GM18508 (cell line): ENCODE measurements around the gene MAP1LC3B.

Source experiments
- ATAC-seq: cut with Tn5 transposase; IDR thresholded peaks from one replicate; pipeline ENCODE4 v1.9.1; 2021; ENCODE audit warnings: moderate number of reproducible peaks; ENCODE audit not compliant: insufficient read depth, unreplicated experiment

Gene MAP1LC3B

DNA sequence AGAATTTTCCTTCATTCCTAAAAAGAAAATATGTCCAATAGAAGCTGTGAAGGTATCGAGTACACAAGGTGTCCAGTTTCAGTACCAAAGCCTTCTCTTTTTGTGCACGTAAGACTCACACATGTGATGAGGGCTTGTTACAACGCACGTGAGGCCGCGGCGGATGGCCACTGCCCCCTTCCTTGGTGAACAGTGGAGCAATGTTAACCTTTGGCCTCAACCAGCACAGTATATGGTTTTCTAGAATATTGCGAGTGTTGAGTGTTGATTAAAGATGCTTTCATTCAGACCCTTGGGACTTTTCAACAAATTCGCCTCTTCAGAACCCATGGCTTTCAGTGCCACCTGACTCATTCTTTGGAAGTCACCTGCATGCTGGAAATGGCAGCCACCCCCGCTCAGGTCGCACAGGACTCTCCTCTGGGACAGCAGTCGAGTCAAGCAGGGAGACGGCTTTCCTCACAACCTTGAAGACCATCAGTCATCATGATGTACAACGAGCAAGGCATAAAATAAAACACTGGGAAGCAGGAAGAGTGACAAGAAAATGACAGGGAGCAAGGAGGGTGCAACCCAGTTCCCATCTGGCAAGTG, 14.5 kb downstream of the MAP1LC3B start:
- no peak for ATAC-seq

DNA sequence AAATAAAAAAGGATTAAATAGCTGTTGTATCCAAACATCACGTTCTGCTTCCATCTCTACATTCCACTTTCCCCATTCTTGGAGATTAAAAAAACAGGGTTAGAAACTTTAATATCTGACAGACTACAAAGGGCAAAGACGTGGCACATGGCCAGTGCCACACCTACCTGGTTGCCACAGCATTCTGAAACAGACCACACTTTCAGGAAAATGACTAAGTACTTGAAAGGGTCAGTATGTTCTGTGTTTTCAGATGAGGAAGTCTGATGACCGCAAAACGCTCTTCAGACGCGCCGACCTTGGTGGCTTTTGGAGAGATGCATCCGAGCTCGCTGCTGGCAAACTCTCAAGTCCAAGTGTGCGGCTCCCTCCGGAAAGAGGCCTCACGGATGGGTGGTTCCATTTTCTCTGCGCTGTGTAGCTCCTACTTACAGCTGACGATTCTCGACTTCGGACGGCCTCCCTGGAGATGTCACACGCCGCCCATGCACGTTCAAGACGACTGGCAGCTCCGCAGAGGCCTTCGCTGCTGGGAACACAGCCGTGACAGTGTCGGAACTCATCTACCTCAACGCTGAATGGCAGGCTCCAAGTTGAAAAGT, 15.5 kb downstream of the MAP1LC3B start:
- no peak for ATAC-seq

DNA sequence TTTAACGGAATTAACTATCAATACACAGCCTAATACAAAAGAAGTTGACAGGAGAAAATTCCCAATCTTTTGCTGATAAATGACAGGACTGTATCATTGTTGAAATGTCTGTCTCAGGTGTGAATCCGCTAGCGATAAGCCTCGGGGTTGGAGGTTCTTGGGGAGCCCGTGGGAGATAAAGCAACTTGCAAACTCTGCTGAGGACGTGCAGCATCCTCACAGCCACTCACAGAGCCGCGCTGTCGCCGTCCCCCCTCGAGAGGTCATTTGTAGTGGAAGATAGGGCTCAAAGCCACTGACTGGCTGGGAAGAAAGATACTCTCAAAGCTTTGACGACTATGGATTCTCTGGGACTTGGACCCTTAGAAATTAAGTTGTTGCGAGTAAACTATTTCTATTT, 17.0 kb downstream of the MAP1LC3B start:
- no peak for ATAC-seq

DNA sequence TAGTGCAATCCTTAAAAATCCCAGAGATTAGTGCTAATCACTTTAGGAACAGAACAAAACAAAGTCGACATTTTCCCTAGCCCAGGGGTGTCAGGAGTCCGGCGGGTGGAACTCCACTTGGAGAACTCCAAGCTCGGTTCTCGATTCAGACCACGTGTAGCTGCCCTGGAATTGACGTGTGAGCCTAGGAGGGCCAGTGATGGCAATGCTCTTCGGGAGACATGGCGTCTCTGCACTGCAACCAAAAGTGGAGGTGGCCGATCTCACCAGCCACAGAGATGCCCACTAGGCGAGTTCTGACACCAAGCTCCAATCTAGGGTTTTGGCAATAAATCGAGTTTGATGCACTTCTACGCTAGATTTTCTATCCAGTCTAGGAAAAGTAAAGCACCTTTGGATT, 17.6 kb downstream of the MAP1LC3B start:
- ATAC-seq, result no peak

DNA sequence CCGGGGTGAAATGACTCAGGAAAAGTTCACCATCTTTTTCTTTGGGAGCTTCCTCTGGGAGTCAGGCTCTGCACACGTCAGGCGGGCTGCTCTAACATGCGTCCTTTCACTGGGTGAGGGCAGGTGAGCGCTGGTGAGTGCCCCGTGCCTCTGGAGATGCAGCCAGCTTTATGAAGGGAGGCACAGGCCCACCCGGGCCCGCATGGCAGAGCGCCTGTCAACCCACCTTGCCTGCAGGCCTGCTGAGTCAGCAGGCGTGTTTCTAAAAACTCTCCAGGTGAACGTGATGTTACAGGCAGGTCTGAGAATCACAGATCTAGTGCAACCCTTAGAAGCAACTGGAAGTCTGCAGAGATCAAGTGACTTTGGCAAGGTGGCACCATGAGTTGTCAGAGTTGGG, 18.4 kb downstream of the MAP1LC3B start:
- ATAC-seq, result no peak

DNA sequence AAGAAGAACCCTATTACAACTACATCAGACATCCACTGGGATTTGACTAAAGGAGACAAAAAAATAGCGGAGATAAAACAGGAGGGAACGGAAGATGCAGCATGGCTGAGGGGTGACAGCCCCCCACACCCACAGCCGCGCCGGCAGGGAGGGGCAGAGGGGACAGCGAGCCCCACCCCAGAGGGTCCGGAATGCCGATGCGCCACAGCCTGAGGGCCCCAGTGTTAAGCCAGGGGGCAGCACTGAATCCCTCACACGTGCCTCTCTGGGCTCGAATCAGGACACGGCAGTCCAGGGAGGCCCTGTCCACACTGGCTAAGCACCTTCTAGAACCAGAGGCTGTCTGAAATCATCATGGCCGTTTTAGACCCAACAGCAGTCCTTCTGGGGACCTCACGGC, 18.8 kb downstream of the MAP1LC3B start:
- ATAC-seq, result no peak

DNA sequence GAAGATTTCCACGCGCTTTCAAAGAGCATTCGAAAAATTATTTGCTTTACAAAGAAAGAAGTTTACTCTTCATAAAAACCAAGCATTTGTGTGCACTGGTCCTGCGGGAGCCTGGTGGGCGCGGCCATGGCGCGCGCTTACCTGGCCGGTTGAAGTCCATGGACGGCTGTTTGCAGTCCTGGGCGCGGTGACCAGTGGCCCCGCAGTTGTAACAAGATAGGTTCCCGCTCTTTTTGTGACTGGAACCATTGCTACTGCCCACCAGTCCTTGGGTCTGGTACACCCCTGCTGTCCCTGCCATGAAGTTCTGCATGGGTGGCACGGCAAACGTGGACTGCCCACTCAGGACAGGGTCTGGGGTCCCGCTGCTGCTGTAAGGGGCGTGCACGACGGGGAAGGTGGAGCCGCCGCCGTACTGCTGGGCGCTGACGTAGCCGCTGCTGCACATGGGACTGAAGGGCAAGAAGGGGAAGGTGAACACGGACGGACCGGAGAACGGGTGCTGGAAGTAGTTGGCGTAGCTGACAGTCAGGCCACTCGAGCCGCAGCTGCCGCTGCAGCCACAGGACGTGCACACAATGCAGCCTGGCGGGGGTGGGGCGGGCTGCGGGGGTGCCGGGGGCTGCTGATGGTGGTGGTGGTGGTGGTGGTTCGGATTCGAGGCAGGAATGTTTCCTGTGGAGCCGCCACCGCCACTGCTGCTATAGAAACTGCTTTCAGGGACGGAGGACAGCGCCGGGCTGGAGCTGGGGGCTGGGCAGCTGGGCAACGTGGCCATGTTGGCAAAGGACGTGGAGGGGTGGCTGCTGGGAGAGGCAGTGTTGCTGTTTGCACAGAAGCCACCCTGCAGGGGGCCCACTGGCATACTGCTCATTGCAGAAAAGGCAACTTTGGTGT, 19.5 kb downstream of the MAP1LC3B start:
- no peak for ATAC-seq

DNA sequence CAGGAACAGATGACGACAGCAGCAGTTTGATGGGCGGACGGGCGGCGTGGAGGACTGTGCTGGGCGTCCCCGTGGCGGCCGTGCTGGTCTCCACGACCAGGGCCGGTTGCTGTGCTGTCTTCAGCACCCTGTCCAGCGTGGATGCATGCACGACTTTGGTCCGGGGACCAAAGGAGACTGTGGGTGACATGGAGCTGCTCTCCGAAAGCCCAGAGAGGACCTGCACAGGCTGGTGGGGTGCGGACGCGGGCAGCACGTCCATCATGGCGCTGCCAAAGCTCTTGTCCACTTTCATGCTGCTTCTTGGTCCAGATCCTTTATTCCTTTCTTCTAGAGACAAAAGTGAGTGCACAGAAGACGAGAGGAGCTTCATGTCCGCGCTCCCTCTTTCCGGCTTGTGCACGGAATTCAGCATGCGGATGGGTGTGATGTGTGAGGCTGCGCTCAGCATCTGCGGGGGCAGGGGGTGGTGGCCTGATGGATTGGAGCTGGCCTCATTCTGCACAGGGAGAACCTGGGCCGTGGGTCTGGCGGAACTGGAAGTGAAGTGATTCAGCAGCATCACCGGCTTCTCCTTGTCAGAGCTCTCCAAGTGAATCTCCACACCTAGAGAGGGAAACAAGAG, 20.3 kb downstream of the MAP1LC3B start:
- no peak for ATAC-seq

DNA sequence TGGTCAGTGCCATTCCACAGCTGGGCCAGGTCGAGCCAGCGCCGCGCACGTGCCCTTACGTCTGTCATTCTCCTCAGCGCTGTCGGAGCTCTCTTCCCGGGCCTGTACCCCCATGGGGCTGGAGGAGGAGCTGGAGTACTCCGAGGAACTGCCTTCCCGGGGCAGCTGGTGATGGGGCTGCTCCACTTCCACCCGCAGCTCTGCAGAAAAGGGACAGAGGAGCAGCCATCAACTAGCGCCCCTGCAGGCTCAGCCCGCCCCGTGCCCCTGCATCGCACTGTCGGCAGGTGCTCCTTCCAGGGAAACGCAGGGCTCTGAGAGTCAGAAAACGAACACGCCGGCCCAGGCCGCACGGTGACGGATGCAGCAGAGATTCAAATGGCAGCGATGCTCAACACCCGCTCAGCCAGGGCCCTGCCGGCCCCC, 20.9 kb downstream of the MAP1LC3B start:
- no peak for ATAC-seq

DNA sequence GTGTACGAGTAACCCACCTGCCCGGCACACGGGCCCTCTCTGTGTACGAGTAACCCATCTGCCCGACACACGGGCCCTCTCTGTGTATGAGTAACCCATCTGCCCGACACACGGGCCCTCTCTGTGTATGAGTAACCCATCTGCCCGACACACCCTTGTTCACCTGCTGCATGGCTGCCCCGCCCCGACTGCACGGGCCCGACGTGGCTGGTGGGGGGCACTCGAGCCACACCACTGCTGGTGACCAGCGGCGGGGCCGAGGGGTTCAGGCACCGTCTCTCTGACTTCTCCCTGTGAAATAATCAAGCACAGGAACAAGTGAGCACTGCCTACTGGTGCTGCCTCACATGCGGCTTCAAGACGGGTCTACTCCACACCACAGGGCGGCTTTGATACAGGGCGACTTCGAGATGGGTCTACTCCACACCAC, 22.1 kb downstream of the MAP1LC3B start:
- ATAC-seq, result no peak

DNA sequence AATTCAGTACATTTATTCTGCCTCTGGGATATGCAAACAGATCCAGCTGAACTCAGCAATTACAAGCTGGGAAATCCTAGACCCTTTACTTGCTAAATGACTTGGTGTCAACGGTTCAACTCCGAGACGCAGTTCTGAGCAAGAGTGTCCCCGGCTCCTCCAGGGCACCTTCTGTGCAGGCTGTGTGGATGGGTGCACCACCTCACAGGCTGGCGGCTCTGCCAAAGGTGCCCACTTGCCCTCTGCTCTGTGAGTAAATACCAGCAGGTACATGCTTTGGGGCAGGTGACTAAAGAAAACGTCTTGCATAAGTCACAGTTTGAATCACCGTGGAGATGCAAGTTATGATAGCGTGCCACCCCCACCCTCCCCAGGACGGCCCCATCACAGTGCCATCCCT, 23.3 kb downstream of the MAP1LC3B start:
- no peak for ATAC-seq

DNA sequence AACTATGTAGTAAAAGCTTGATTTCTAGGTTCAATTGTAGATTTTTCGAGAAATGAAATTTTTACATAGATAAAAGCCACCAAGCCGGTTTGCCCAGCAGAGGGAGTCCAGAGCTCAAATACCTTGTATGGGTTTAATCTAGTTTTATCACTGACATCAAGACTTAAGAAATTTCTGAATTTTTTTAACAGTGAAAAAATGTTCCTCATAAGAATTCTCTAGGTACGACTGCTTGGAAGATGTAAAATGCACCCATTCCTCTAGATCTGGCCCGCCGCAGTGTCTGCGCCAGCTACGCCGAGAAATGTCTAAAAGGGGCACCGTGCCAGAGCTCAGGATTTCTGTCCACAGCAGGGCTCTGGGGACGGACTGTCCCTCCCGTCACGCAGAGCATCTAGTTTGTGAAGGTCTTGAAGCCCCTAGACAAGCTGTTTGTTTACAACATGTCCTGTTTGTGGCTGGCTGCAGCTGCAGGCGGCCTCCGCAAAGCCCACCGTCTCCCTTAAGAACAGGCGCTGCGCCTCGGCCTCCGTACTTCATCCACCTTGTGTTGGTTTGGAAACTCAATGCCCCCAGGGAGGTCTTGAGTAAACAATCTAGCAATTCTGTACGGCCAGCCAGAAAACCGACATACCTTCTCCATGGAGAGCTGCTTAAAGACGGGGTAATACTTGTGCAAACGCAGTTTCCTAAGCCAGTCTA, 24.8 kb downstream of the MAP1LC3B start:
- no peak for ATAC-seq

DNA sequence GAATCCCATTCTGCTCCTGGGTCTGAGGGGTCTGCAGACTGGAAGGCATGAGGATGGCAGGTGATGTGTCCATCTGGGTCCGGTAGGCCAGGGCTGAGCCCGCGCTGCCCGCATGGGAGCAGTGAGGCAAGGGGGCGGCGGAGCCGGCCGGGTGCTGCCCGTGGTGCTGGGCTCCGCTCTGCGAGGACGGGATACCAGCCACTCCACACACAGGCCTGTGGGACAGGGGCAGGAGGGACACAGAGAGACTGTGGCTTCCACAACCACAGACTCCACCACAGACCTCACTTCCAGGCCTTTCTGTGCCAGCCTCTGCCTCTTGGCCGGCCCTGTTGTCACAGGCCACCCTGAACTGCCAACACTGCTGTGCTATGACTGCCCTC, 25.4 kb downstream of the MAP1LC3B start:
- no peak for ATAC-seq

DNA sequence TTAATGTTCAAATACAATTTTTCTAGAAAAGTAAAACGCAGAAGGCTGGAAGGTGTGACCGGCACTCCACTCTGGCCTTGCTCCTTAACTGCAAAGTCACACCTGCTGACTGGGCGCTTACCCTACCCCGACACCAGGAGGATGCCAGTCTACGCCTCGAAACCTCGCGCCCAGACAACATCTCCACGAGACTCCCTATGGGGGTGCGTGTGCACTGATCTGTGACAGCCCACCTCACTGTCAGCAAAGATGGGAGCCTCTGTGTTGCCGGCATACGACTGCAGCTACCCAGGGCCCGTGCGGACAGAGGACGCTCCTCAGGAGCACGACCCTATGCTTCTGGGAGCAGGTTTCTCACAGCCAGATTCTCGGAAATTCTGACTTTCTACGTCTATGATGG, 26.1 kb downstream of the MAP1LC3B start:
- no peak for ATAC-seq

DNA sequence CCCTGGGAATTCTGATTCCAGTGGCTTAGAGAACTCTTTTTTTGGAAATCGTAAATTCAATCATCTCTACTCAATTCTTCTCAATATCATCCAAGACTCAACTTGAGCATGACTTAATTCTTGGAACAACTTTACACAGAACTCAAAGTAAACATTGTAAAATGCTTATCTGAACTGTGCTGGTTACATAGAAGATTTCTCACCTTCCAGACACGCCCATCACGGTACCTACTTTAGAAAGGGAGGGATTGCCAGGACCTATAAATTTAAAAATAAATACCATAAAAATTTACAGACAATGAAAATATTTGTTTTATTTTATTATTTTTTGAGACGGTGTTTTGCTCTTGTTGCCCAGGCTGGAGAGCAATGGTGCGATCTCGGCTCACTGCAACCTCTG, 26.5 kb downstream of the MAP1LC3B start:
- ATAC-seq, result no peak

DNA sequence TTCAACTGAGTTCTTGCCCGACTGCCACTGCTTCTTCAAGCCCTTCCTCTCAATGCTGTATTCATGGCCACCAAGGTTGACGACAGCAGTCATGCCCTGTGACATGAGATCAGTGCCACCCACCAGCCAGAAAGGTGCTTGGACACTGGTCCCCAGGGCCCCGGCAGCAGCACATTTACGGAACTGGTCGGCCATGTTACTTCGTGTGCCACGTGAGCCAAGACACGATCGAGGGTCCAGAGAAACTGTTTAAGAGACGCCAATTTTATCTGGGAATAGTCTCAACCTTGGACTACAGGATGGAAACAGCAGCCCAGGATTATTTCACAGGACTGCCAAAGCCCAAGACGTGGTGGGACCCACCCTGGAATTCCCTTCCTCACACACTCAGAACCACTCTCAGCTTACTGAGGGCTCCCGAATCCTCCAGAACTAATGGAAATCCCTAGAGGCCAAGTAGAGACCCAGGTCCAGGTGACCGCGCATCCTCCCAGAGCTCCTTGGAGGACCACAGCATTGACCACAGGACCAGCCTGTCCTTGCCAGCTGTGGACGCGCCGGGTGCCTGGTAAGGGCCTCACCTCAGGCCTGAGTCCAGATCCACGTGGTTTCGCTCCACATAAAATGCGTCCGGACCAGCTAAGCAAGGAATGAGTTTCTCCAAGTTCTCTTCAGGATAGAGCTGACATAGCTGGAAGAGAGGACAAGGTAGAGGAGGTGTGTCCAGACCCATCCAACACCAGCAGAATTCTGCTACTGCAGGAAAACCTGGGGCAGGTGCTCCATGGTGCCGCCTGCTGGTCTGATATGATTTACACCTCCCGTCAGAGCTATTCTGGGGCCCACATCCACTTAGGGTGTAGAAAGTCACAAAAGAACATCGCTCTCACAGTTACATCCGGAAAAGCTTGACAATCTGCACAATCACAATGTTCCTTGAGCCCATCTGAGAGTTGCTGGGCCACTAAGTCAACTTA, 28.2 kb downstream of the MAP1LC3B start:
- no peak for ATAC-seq

DNA sequence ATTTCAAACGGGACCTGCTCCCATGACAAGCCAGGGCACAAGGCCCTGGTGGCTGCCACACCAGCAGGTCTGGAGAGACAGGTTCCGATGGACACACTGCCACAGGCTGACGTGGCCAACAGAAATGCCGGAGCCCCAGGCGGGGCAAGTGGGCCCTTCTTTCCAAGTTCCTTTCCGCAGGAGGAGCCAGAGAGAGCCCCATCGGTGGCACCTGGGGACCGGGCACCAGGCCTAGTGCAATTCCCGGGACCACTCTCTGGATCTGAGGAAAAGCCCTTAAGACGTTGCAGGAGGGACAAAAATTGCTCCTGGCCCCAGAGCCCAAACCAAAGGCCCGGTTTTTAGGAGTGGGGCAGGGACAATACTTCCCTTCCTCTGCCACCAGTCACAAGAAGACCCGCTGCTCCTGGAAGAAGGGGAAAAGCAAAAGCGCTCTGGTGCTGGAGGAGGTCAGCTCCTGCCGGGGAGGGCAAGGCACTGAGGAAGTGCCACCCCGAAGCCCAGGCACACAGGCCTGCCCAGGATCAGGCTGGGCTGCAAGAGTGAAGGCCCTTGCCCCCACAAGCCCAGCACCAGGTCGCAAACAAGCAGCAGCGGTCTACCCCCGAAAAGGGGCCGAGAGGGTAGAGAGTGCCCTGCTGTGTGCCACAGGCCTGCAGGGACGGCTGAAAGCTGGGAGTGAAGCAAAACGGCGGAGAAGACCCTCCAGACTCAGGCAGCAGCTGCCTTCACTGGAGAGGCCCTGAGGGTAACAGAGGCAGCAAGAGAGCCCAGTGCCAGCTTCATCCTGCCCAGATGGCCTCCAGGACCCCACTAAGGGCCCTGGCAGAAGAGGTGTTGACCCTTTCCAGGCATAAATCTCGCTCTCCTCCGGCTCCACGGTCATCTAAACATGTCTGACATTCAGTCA, 29.1 kb downstream of the MAP1LC3B start:
- no peak for ATAC-seq

DNA sequence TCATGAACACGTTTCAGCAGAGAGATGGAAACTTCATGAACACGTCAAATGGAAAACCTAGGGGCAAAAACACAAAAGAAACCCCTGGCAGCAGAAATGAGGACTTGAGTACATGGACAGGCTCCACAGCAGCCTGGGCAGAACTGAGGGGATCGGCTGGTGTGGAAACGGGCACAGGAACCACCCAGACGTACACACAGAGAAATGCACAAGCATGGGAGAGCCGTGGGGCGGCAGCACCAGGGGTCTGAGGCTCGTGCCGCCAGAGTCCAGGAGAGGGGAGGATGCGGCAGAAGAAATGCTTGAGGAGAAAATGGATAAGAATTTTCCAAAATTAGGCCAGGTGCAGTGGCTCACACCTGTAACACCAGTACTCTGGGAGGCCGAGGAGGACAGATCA, 30.0 kb downstream of the MAP1LC3B start:
- no peak for ATAC-seq
